PFSK-1 (cell line): ENCODE measurements around the gene SYNDIG1.

Experiments
- FOXP2 ChIP-seq: optimal IDR thresholded peaks from 2 replicates; pipeline ENCODE3; 2011; ENCODE audit warnings: borderline replicate concordance, control low read depth, inconsistent platforms; ENCODE audit not compliant: insufficient read depth; ENCODE audit errors: extremely low read length, extremely low read depth
- POLR2AphosphoS5 ChIP-seq: IDR thresholded peaks from 2 replicates; pipeline ENCODE4 v1.6.1; 2012; ENCODE audit warnings: low read depth, mild to moderate bottlenecking, control low read depth, low read length, moderate library complexity
- REST ChIP-seq, 2 experiments: IDR thresholded peaks; 2 replicates each; pipeline versions ENCODE4 v1.6.1 to v1.8.0; 2011 to 2012; ENCODE audit warnings: low read depth in 2 of 2, low read length in 2 of 2, control low read depth in 1 of 2, inconsistent platforms in 1 of 2, mild to moderate bottlenecking in 1 of 2, moderate library complexity in 1 of 2; ENCODE audit not compliant: insufficient read depth in 1 of 2
- SIN3A ChIP-seq: IDR thresholded peaks from 2 replicates; pipeline ENCODE4 v1.6.1; 2012; ENCODE audit warnings: mild to moderate bottlenecking, low read length, moderate library complexity, borderline replicate concordance; ENCODE audit not compliant: insufficient read depth
- TAF1 ChIP-seq: IDR thresholded peaks from 2 replicates; pipeline ENCODE4 v1.6.1; 2012; ENCODE audit warnings: low read length, control low read depth, borderline replicate concordance; ENCODE audit not compliant: insufficient read depth

The SYNDIG1 gene

GRCh38 chr20:24432046-24432442 lies 37.4 kb upstream of the SYNDIG1 start:
- TF ChIP-seq POLR2AphosphoS5 (no peak), TAF1 (no peak)

GRCh38 chr20:24436160-24436559 lies 33.3 kb upstream of the SYNDIG1 start:
- TF ChIP-seq FOXP2 (no peak), REST (IDR thresholded peaks at IDR 0.05; ENCODE audit: insufficient read depth in 1 of 2, low read depth in 2 of 2, low read length in 2 of 2) (no peak), TAF1 (no peak)

- no peak for TF ChIP-seq FOXP2
- TF ChIP-seq SIN3A, result no peak
- no peak for TF ChIP-seq POLR2AphosphoS5
- no peak for TF ChIP-seq TAF1
- TF ChIP-seq REST (IDR thresholded peaks at IDR 0.05; ENCODE audit: insufficient read depth in 1 of 2, low read depth in 2 of 2, low read length in 2 of 2), result no peak
Measured at GRCh38 chr20:24437196-24438082, 32.0 kb upstream of the SYNDIG1 start.

GRCh38 chr20:24438331-24438730 lies 31.1 kb upstream of the SYNDIG1 start:
- TF ChIP-seq SIN3A, result no peak
- TF ChIP-seq REST (IDR thresholded peaks at IDR 0.05; ENCODE audit: insufficient read depth in 1 of 2, low read depth in 2 of 2, low read length in 2 of 2), result no peak
- no peak for TF ChIP-seq POLR2AphosphoS5
- no peak for TF ChIP-seq FOXP2
- no peak for TF ChIP-seq TAF1

GRCh38 chr20:24439737-24440387 lies 29.6 kb upstream of the SYNDIG1 start:
- TF ChIP-seq POLR2AphosphoS5 (no peak), FOXP2 (no peak), REST (IDR thresholded peaks at IDR 0.05; ENCODE audit: insufficient read depth in 1 of 2, low read depth in 2 of 2, low read length in 2 of 2) (no peak), SIN3A (no peak), TAF1 (no peak)
